OCI-M1 (cell line): ENCODE data around the gene DEXI.
A peak's percentile ranks its signal among the peaks of the same experiment; 100 is the strongest.

ENCODE experiments used
- DNase-seq: peaks from one replicate; lab custom pipeline; 2025; lab: John Stamatoyannopoulos, UW

The DEXI gene

GRCh38 chr16:10942352-10943063 lies at the start of gene DEXI:
DEXI (minus strand) TSS chr16:10942468; CDS start chr16:10942005, 463 bp downstream.
- peak; percentile 96 for DNase-seq

- DNase-seq: no peak
Observed at GRCh38 chr16:10990378-10990777, 48.1 kb upstream of the DEXI start.

- DNase-seq: no peak
Observed at GRCh38 chr16:10989559-10989958, 47.3 kb upstream of the DEXI start.

- no peak for DNase-seq
Observed at GRCh38 chr16:10988879-10989278, 46.6 kb upstream of the DEXI start.

GRCh38 chr16:10988164-10988803 lies 46.0 kb upstream of the DEXI start:
- DNase-seq: peak; percentile 24

- no peak for DNase-seq
Observed at GRCh38 chr16:10987361-10988163, 45.3 kb upstream of the DEXI start.

- no peak for DNase-seq
Observed at GRCh38 chr16:10984509-10984908, 42.2 kb upstream of the DEXI start.

GRCh38 chr16:10983159-10983558 lies 40.9 kb upstream of the DEXI start:
- DNase-seq: no peak

- DNase-seq: no peak
Observed at GRCh38 chr16:10982465-10983150, 40.3 kb upstream of the DEXI start.

- peak; percentile 77 for DNase-seq
Observed at GRCh38 chr16:10981697-10982216, 39.5 kb upstream of the DEXI start.

- DNase-seq: no peak
Observed at GRCh38 chr16:10980813-10981212, 38.5 kb upstream of the DEXI start.

GRCh38 chr16:10979717-10980601 lies 37.7 kb upstream of the DEXI start:
- no peak for DNase-seq

GRCh38 chr16:10978871-10979446 lies 36.7 kb upstream of the DEXI start:
- no peak for DNase-seq

- DNase-seq: no peak
Observed at GRCh38 chr16:10978124-10978523, 35.9 kb upstream of the DEXI start.

GRCh38 chr16:10976634-10977033 lies 34.4 kb upstream of the DEXI start:
- no peak for DNase-seq

GRCh38 chr16:10972819-10973464 lies 30.7 kb upstream of the DEXI start:
- DNase-seq: peak; percentile 94

GRCh38 chr16:10972108-10972818 lies 30.0 kb upstream of the DEXI start:
- peak; percentile 96 for DNase-seq

GRCh38 chr16:10971560-10971961 lies 29.3 kb upstream of the DEXI start:
- peak; percentile 87 for DNase-seq

- DNase-seq: no peak
Observed at GRCh38 chr16:10970065-10970464, 27.8 kb upstream of the DEXI start.
